ENCODE measurements around the gene PPIG. TPM values are rescaled to one million over a fixed set of nuclear protein-coding genes. Genes with fewer than 3 reads are reported as not detected.
"Not testable (repeated sequence)": the region's sequence is repeated elsewhere in the genome, so short reads cannot be mapped to it uniquely, and the experiment has no call there.

The PPIG gene
- total RNA-seq (2014; rRNA removed) = 22.8 and 26.0 TPM in 2 replicates
- 16.3 TPM for polyA plus RNA-seq (2012)

DNA sequence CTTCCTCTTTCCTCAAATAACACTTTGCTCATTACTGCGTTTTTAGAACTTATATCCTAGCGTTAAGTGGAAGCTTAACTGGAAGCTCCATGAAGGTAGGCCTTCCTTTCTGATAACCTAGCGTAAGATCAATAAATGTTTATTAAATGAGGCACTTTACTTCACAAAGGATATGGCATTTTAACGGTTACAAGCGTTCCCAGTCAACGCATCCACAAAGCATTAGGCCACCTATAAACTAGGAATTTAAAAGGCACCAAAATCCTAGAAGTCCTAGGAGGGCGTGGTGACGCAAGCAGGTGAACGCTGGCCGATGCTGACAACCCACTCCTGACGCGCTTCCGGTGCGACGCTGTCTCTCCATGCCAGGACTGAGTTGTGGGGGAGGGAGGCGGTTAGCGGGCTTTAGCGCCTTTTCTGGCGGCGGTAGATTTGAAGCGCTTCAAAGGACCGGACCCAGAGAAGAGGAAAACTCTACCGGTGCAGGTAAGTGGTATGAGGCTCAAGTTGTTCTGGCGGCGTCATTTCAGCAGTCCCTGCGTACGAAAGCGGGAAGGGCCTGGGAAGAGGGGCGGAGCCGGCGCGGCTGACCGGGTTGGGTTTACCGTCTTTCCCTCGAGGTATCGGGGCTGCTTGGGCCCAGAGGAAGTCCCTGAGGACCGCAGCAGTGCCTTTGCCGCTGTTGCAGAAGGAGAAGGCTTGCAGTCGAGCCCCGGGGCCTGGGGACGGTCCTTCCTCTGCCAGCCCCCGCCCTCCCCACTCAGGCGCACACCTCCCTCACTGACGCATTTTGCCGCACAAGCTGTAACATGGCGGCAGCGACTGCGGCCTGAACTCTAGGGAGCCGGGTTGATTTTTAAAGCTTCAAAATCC, at the start of gene PPIG:
Gene PPIG (plus strand): TSS at position 347 of the 873 bp plus-strand sequence. CDS start 19,691 bp downstream, outside the sequence.
- DNase-seq (ENCODE audit: low read depth) = peak; percentile 89

DNA sequence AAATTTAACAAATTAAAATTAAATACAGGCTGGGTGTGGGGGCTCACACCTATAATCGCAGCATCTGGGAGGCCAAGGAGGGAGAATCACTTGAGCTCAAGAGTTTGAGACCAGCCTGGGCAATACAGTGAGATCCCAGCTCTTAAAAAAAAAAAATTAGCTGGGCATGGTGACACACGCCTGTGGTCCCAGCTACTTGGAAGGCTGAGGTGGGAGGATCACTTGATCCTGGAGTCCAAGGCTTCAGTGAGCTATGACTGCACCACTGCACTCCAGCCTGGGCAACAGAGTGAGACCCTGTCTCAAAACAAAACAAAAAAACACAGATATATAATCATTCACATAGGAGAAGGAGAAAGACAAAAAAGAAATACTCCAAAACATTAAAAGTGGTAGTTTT, 44.7 kb upstream of the PPIG start:
- DNase-seq (ENCODE audit: low read depth) = not testable (repeated sequence)

DNA sequence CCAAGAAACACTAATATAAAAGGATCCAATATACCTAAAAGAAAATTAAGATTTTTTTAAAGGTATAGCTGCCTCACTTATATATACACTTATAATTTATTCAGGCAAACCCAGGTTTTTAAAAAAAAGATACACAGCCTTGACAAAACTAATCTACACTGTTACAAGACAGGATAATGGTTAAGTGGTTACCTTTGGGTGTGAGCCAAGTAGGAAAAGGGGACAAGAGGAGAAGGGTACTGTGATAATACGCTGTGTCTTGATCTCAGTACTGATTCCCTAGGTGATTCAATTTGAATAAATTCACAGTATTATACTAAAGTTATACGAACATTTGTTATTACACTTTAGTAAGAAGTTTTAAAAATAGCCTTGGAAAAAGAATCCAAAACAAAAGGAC, 44.0 kb upstream of the PPIG start:
- no peak for DNase-seq (ENCODE audit: low read depth)

GRCh38 chr2:169542433-169542832, 41.7 kb upstream of the PPIG start:
- DNase-seq (ENCODE audit: low read depth) = no peak

GRCh38 chr2:169546756-169547155, 37.4 kb upstream of the PPIG start:
- DNase-seq (ENCODE audit: low read depth) = no peak

DNA sequence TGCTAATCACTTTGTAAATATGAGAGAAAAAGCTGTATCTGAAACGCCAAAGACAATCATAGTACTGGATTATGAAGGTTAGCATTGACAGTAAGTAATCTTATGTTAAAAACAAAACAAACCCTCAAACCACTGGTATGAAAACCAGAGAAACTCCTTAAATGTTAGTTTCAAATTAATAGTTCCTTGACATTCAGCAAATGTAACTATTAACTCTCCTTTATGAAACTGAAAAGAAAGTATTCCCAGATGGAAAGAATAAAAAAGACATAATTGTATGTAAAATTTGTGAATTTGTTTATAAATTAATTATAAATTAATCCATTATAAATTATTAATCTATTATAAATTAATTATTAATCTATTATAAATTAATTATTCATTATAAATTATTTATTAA, 22.8 kb upstream of the PPIG start:
- no peak for DNase-seq (ENCODE audit: low read depth)

DNA sequence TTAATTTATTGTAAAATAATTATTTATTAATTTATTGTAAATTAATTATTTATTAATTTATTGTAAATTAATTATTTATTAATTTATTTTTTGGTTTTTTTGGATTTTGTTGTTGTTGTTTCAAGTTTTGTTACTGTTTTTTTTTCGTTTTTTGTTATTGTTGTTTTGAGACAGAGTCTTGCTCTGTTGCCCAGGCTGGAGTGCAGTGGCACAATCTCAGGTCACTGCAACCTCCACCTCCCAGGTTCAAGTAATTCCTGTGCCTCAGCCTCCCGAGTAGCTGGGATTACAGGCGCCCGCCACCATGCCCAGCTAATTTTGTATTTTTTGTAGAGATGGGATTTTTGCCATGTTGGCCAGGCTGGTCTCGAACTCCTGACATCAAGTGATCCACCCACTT, 22.1 kb upstream of the PPIG start:
- not testable (repeated sequence) for DNase-seq (ENCODE audit: low read depth)

DNA sequence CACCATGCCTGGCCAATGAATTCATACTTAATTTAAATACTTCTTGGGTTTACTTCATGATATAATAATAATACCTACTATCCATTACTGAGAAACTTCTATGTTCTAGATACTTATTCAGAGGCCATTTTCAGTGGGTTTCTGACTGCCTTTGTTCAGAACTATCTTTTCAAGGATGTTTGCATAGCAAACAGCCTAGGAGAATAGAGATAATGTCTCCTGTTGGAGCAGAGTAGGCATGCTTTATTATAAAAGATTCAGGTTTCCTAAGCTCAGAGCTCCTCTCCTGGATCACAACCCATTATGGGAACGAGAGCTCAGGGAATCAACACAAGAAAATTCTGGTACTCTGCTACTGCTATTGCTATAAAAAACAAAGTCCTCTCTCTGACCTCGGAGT, 21.6 kb upstream of the PPIG start:
- no peak for DNase-seq (ENCODE audit: low read depth)

GRCh38 chr2:169565686-169566085, 18.5 kb upstream of the PPIG start:
- DNase-seq (ENCODE audit: low read depth) = no peak

- DNase-seq (ENCODE audit: low read depth) = no peak
Observed at GRCh38 chr2:169569948-169570347, 14.2 kb upstream of the PPIG start.

- not testable (repeated sequence) for DNase-seq (ENCODE audit: low read depth)
Observed at GRCh38 chr2:169570752-169571151, 13.4 kb upstream of the PPIG start.

DNA sequence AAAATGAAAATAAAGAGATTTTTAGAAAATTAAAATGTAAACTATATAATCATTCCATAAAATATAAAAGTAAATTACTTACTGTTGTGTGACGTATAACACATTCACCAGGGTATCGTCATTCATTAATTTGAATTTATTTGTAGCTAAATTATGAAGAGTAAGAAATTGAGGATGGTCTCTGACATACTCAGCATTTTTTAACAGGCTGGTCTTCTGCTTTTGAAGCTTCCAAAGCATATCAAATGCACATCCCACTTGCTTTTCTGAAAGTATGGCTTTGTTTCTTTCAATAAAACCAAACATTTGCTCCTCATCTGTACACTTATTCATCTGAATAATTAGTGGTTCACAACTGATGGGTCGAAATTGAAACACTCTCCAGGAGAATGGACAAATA, 12.6 kb upstream of the PPIG start:
- no peak for DNase-seq (ENCODE audit: low read depth)

DNA sequence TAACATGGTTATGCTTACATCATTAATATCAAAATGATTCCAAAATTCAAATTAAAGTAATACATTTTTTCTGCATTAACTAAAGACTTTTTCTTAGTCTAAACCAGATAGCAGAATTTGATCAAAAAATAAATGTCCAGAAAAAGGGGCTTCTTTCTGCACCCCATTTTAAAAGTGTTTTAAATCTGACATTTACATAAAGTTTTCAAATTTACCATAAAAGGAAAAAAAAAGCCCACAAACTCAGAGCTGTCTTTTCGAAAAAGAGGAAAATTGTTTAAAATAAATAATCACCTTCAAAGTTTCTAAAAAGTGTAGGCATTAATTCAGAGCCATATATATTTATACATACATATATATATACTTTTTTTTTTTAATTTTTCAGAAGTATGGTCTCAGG, 12.0 kb upstream of the PPIG start:
- no peak for DNase-seq (ENCODE audit: low read depth)

GRCh38 chr2:169572821-169573159, 11.4 kb upstream of the PPIG start:
- DNase-seq (ENCODE audit: low read depth) = no peak

DNA sequence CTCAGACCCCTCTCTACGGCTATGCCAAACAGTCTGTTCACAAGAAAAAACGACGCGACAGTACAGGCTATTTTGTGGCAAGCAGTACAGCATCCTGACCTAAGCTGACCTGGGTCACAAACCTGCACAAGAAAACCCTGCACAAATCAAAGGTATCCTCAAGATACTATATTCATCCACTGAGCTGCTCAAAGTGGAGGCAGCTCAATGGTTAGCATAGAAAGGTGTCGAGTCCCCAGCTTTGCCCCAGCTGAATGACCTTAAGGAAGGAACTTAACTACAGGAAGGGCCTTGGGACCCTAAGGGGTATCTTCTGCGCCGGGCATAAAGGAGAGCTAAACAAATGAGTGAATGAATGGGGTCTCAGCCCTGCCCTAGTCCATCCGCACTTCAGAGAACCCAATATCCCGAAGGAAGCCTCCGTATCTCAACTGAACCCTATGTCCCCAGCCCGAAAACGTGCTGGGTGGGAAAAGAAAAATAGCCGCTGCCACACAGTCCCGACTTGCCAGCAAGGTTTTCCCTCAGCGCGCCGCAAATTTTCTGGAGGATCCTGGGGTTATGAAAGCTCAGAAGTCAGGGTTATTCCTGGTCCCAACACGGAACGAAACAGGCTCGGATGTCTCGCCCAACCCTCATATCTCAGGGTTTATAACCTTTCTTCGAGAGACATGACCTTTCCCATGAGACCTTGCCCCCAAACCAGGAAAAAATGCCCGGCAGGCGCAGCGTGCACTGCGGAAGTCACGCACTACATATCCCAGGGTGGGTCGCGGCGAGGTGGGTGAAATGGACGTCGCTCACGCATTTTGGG, 10.8 kb upstream of the PPIG start, which contains the start of gene FASTKD1:
Gene FASTKD1 (minus strand): TSS at position 706 of the 814 bp plus-strand sequence. CDS start 1,836 bp downstream, outside the sequence.
- peak; percentile 91 for DNase-seq (ENCODE audit: low read depth)

DNA sequence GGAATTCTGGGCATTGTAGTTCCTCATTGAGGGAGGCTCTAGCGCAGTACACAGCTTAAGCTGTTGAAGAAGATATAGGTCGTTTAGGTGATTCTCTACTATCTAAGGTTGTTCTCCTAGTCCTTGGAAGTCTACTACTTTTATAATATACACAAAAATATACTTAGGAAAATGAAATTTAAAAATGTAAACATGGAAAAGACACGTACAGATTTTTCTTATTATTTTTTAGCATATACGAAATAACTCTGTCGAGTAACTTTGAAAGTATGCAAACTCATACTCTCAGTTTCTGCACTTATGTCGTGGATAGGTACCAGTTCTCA, 10.2 kb upstream of the PPIG start:
- no peak for DNase-seq (ENCODE audit: low read depth)

DNA sequence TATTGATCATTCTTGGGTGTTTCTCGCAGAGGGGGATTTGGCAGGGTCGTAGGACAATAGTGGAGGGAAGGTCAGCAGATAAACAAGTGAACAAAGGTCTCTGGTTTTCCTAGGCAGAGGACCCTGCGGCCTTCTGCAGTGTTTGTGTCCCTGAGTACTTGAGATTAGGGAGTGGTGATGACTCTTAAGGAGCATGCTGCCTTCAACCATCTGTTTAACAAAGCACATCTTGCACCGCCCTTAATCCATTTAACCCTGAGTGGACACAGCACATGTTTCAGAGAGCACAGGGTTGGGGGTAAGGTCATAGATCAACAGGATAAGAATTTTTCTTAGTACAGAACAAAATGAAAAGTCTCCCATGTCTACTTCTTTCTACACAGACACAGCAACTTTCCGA, 9.6 kb upstream of the PPIG start:
- DNase-seq (ENCODE audit: low read depth) = not testable (repeated sequence)

DNA sequence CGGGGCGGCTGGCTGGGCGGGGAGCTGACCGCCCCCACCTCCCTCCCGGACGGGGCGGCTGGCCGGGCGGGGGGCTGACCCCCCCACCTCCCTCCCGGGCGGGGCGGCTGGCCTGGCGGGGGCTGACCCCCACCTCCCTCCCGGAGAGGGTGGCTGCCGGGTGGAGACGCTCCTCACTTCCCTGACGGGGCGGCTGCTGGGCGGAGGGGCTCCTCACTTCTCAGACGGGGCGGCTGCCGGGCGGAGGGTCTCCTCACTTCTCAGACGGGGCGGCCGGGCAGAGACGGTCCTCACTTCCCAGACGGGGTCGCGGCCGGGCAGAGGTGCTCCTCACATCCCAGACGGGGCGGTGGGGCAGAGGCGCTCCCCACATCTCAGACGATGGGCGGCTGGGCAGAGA, 8.9 kb upstream of the PPIG start:
- not testable (repeated sequence) for DNase-seq (ENCODE audit: low read depth)

GRCh38 chr2:169579044-169579443, 5.1 kb upstream of the PPIG start:
- no peak for DNase-seq (ENCODE audit: low read depth)

DNA sequence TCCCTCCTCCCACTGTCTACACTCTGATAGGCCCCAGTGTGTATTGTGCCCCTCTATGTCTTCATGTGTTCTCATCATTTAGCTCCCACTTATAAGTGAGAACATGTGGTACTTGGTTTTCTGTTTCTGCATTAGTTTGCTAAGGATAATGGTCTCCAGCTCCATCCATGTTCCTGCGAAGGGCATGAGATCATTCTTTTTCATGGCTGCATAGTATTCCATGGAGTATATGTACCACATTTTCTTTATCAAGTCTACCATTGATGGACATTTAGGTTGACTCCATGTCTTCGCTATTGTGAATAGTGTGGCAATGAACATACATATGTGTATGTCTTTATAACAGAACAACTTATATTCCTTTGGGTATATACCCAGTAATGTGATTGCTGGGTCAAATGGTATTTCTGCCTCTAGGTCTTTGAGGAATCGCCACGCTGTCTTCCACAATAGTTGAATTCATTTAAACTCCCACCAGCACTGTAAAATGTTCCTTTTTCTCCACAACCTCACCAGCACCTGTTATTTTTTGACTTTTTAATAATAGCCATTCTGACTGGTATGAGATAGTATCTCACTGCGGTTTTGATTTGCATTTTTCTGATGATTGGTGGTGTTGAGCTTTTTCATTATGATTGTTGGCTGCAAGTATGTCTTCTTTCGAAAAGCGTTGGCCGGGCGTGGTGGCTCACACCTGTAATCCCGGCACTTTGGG, 1.4 kb upstream of the PPIG start:
- DNase-seq (ENCODE audit: low read depth) = not testable (repeated sequence)

GRCh38 chr2:169583518-169583917, 633 bp upstream of the PPIG start:
- no peak for DNase-seq (ENCODE audit: low read depth)

DNA sequence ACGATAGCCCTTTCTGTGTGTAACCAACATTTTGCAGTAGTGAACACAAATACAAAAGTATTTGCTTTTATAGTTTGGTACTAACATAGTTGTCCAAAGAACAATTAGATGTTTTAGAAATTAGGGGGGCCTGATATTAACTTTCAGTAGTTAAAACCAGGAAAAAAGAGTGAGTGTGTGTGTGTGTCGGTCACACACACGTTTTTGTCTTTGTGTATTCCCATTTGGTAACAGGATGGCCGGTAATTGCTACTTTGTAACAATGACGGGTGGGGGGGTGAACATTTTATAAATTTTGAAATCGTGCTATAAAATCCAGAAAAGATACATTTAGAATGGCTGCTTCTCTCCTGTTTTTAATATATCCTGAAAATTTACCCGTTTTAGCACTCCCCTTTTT, 1.5 kb downstream of the PPIG start:
- DNase-seq (ENCODE audit: low read depth) = no peak
